ENCODE results near the gene HSBP1L1. TPM values are rescaled to one million over a fixed set of nuclear protein-coding genes. Genes with fewer than 3 reads are reported as not detected.

Gene HSBP1L1
- total and polyA plus RNA-seq, 2 of the 13 experiments (the other 11 are each of a cell fraction or from before 2014, with no cell fraction given): 22.6 to 45.1 TPM

- no peak for TF ChIP-seq ZNF562 (CRISPR knock-in tag; IDR thresholded peaks at IDR 0.05; ENCODE audit: borderline replicate concordance)
- no peak for TF ChIP-seq JUNB (CRISPR knock-in tag; IDR thresholded peaks at IDR 0.05; ENCODE audit: borderline replicate concordance)
- no peak for TF ChIP-seq HIVEP1 (CRISPR knock-in tag; IDR thresholded peaks at IDR 0.05)
- no peak for TF ChIP-seq ZMAT5 (CRISPR knock-in tag; IDR thresholded peaks at IDR 0.05; ENCODE audit: borderline replicate concordance, low read depth)
- TF ChIP-seq TRAFD1 (CRISPR knock-in tag; IDR thresholded peaks at IDR 0.05; ENCODE audit: borderline replicate concordance): no peak
- TF ChIP-seq SATB2 (CRISPR knock-in tag; IDR thresholded peaks at IDR 0.05): no peak
- peak; percentile 34 for TF ChIP-seq STAG1 (CRISPR knock-in tag; IDR thresholded peaks at IDR 0.05)
- TF ChIP-seq AHR (CRISPR knock-in tag; IDR thresholded peaks at IDR 0.05): no peak
- no peak for TF ChIP-seq TARDBP (CRISPR knock-in tag; IDR thresholded peaks at IDR 0.05)
- 0 out of 2 replicates have a peak, but pooled peaks have one; percentile 28 for TF ChIP-seq MLXIP (CRISPR knock-in tag; IDR thresholded peaks at IDR 0.05; ENCODE audit: borderline replicate concordance)
- no peak for TF ChIP-seq BORCS8-MEF2B (CRISPR knock-in tag; IDR thresholded peaks at IDR 0.05)
- no peak for TF ChIP-seq HDAC2 (CRISPR knock-in tag; IDR thresholded peaks at IDR 0.05)
- TF ChIP-seq NFYC (CRISPR knock-in tag; IDR thresholded peaks at IDR 0.05): no peak
- TF ChIP-seq ZNF614 (CRISPR knock-in tag; IDR thresholded peaks at IDR 0.05; ENCODE audit: borderline replicate concordance): no peak
- TF ChIP-seq SMARCE1 (IDR thresholded peaks at IDR 0.05; ENCODE audit: borderline replicate concordance): no peak
- TF ChIP-seq ZNF607 (CRISPR knock-in tag; IDR thresholded peaks at IDR 0.05; ENCODE audit: borderline replicate concordance): peak; percentile 71; the same call in 1 of the 2 replicates
- no peak for TF ChIP-seq GATAD2A (CRISPR knock-in tag; IDR thresholded peaks at IDR 0.05)
- TF ChIP-seq HOXA5 (CRISPR knock-in tag; IDR thresholded peaks at IDR 0.05): no peak
- TF ChIP-seq THAP11 (CRISPR knock-in tag; IDR thresholded peaks at IDR 0.05): peak; percentile 47; the same call in 1 of the 2 replicates
- no peak for TF ChIP-seq EZH2 (conservative IDR thresholded peaks at IDR 0.05; ENCODE audit: low read depth, low read length)
- TF ChIP-seq RELA (CRISPR knock-in tag; IDR thresholded peaks at IDR 0.05): no peak
- TF ChIP-seq MYNN (CRISPR knock-in tag; IDR thresholded peaks at IDR 0.05; ENCODE audit: low read depth): no peak
- TF ChIP-seq ARNT2 (CRISPR knock-in tag; IDR thresholded peaks at IDR 0.05; ENCODE audit: low read depth): peak; percentile 17
- TF ChIP-seq ZXDC (CRISPR knock-in tag; IDR thresholded peaks at IDR 0.05): no peak
Measured at GRCh38 chr18:79964330-79965118, at the start of gene HSBP1L1 (continued).

Measured in HepG2 (cell line).